OCI-LY1 (cell line): ENCODE data around the gene SUSD3.

Experiments used
- CTCF ChIP-seq: fragments of 200-600 bp; sonication (generic), shearing (Covaris generic); IDR thresholded peaks from 2 replicates; pipeline ENCODE4 v1.5.1; 2017; ENCODE audit warnings: mild to moderate bottlenecking, antibody characterized with exemption, low read length, moderate library complexity, mixed read lengths
- EZH2 ChIP-seq: fragments of 200-600 bp; sonication (generic), shearing (Covaris generic); IDR thresholded peaks from 2 replicates; pipeline ENCODE4 v1.8.0; 2017; ENCODE audit warnings: borderline replicate concordance, mixed run types, mild to moderate bottlenecking, antibody characterized with exemption, low read length, moderate library complexity, mixed read lengths

GRCh38 chr9:93095205-93096130 is 37.0 kb downstream of the SUSD3 start:
- TF ChIP-seq EZH2 (no peak), CTCF (no peak)
